KOPT-K1 (cell line): ENCODE measurements around the gene RSU1.

Experiments
- H3K27ac ChIP-seq: fragments of 200-600 bp; sonication (generic); 2 replicates; pipeline ENCODE4 v1.5.1; 2016; ENCODE audit warnings: antibody characterized with exemption, mild to moderate bottlenecking, low read depth, low read length; ENCODE audit not compliant: poor library complexity, severe bottlenecking
- H3K36me3 ChIP-seq: fragments of 200-600 bp; sonication (generic); 2 replicates; pipeline ENCODE4 v1.5.1; 2017; ENCODE audit warnings: antibody characterized with exemption, mild to moderate bottlenecking, low read length, moderate library complexity; ENCODE audit not compliant: insufficient read depth
- H3K9me3 ChIP-seq: fragments of 200-600 bp; sonication (generic); 2 replicates; pipeline ENCODE4 v1.5.1; 2017; ENCODE audit warnings: antibody characterized with exemption, low read length, mild to moderate bottlenecking; ENCODE audit not compliant: insufficient read depth, poor library complexity, severe bottlenecking

The RSU1 gene

DNA sequence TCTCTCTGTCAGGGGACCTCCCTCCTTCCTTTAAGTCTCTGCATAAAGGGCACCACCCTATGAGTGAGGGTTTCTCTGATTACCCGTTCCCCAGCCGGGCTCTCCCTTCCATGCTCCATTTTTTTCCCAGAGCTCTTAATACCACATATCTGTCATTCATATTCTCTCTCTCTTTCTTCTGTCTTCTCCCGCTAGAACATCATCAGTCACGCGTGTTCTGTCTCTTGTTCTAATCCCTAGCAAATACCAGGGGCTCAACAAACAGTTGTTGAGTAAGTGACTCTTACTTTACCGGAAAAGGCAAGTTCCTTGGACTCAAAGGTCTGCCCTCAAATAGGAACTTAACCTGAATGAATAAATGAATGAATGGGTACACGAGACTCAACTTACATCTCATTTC is 68.5 kb downstream of the RSU1 start:
- Histone ChIP-seq H3K36me3 (peaks cover 15% of the 10 kb centered on the region), H3K27ac (no peak overlapping the region), H3K9me3 (no peaks in the 10 kb centered on the region)

DNA sequence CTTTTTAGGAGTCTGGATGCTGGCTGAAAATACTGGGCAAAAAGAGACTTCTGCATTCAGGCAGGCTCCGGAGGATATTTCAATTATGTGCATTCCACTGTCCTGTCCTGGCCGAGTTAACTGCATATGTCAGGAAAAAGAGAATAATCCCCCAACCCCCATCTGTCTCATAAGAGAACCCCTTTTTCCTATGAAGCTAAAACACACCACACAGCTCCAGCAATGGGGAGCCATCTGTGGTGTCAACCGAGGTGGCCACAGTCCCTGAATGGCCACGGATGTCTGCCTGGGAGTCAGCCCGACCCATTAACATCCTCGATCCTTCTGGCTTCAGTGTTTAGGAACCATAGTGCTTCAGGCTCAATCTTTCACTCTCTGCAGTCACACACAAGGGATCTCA is 70.4 kb downstream of the RSU1 start:
- peaks cover 8% of the 10 kb centered on the region for H3K36me3 ChIP-seq
- H3K27ac ChIP-seq: no peak overlapping the region
- H3K9me3 ChIP-seq: no peaks in the 10 kb centered on the region

DNA sequence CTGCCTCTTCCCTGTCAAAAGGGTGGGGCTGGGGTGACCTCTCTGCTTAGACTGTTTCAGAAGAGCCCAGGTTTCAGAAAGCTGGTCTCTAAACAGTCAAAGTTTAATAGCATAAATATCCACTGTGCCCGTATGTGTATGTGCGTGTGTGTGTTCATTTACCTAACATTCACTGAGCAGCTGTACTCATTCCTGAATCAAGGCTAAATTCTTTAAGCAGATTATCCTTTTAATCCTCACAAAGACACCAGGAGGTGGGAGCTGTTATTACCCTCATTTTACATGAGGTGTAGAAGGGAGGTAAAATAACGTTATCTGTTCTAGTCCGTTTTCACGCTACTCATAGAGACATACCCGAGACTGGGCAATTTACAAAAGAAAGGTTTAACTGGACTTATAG is 72.2 kb downstream of the RSU1 start:
- Histone ChIP-seq H3K27ac (no peak overlapping the region), H3K9me3 (no peaks in the 10 kb centered on the region), H3K36me3 (no peaks in the 10 kb centered on the region)

DNA sequence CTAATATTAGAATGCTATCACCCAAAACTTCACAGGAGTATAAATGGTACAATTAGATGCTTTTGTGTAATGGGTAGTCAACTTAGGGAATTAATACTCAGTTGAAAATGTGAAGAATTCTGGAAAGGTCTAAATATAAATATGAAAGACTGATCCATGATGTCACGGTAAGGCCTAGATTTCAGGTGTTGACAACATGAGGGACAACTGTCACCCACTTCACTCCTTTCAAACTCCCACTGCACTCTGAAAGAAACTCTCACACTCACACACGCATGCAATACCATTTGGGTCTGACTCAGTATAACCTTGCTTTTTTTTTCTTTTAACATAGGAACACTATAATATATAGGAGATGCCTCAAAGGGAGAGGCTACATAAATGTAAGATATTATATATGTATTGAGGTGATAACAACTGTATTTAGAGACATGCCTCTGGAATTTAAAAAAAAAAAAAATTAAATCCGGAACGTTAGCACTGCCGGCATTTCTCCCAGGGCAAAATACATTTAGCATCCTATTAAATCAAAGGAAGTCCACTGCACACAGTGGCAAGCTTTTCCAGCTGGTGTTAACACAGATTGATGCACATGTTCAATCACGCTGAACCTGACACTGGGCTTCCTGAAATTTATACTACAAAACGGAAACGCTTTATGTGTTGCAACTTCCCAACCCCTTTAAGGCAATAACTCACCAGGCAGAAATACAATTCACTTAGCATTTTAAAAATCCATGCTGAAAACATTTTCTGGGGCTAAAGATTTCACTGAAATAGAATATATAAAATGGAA is 74.9 kb downstream of the RSU1 start:
- H3K9me3 ChIP-seq: peaks cover 2% of the 10 kb centered on the region
- no peak overlapping the region for H3K27ac ChIP-seq
- H3K36me3 ChIP-seq: no peaks in the 10 kb centered on the region

DNA sequence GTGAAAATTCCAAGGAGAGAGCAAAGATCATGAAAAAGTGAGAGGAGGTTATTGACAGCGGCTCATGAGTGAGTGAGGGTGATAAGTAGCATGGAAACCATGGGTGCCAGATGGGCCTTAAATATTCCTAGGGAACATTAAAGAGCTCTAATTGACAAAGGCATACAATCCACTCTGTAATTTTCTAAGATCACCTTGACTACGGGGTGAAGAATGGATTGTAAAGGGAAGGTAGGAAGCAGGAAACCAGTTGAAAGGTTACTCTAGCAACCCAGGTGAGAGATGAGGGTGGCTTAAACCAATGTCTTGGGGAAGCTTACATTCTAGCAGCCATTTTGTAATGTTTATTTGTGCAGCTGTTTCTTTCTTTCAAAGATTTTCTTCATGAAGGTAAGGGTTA is 75.7 kb downstream of the RSU1 start:
- H3K27ac ChIP-seq: no peak overlapping the region
- peaks cover 10% of the 10 kb centered on the region for H3K9me3 ChIP-seq
- no peaks in the 10 kb centered on the region for H3K36me3 ChIP-seq

DNA sequence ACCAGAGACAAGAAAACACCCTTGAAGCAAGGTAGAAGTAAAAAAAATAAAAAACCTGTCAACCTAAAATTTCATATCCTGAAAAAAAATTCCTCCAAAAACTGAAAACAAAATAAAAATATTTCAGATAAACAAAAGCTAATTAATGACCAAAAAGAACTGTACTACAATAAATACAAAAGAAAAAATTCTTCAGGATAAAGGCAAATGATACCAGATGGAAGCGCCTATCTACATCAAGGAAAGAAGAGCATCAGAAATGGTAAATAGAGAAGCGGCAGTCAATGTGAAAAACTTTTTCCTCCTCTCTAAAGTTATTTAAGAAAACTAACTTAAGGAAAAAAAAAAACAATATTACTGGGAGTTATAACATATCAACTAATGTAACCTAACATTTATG is 79.8 kb downstream of the RSU1 start:
- no peaks in the 10 kb centered on the region for H3K36me3 ChIP-seq
- no peak overlapping the region for H3K27ac ChIP-seq
- peaks cover 19% of the 10 kb centered on the region for H3K9me3 ChIP-seq

DNA sequence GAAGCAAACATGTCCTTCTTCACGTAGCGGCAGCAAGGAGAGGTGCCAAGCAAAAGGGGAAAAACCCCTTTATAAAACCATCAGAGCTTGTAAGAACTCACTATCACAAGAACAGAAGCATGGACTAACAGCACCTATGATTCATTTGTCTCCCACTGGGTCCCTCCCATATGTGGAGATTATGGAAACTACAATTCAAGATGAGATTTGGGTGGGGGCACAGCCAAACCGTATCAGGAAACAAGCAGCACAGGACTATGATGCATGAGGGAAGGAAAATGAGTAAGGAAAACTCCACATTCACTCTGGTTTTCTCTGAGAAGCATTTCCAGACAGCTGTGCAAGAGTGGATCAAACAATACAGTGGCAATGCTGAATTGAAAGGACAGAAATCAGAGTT is 81.6 kb downstream of the RSU1 start:
- no peaks in the 10 kb centered on the region for H3K36me3 ChIP-seq
- peaks cover 19% of the 10 kb centered on the region for H3K9me3 ChIP-seq
- no peak overlapping the region for H3K27ac ChIP-seq

DNA sequence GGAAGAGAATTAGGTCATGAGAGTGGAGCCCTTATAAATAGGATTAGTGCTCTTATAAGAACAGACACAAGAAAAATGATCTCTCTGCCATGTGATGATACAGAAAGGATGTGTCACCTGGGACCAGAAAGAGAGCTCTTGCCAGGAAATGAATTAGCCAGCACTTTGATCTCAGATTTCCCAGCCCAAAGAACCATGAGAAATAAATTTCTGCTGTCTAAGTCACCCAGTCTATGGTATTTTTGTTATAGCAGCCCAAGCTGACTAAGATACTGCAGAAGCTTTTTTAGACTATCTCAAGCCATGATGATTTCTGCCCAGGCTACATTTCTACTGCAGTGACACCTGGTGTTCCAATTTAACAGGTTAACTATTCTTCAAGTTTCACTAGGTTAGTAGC is 84.8 kb downstream of the RSU1 start:
- Histone ChIP-seq H3K36me3 (no peaks in the 10 kb centered on the region), H3K27ac (no peak overlapping the region), H3K9me3 (peaks cover 17% of the 10 kb centered on the region)

DNA sequence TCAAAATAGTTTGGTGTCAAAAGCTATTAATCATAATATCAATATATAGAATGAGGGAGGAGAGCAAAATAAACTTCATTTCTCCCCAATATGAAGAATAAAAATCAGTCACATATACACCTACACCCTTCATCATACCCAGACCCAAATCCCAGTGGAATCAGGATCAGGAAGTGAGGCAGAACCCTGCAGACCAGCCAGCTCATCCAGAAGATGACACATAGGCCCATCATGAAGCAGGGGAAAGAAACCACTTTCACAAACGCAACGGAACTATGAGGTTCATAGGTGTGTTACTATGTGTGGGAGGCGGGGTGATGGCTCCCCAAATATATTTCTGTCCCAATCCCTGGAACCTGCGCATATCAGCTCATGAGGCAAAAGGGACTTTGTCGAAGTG is 89.0 kb downstream of the RSU1 start:
- Histone ChIP-seq H3K27ac (no peak overlapping the region), H3K36me3 (no peaks in the 10 kb centered on the region), H3K9me3 (peaks cover 8% of the 10 kb centered on the region)

DNA sequence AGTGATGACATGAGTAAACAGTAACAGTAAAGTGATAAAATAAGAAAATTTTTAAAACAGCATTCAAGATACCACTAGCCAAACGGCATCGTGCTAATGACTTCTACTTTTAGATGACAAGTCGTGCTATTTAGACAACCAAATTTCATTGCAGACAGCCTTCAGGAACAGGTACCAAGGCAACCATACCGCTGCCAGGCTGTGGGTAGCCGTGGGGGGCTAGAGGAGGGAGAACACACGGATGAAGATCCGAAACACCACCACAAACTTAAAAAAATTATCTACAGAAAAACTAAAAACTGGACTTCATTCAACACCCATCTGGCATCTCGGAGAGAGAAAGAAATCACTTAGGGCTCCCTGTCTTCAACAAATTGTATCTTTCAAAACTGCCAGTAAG is 89.6 kb downstream of the RSU1 start:
- H3K9me3 ChIP-seq: peaks cover 8% of the 10 kb centered on the region
- H3K36me3 ChIP-seq: no peaks in the 10 kb centered on the region
- H3K27ac ChIP-seq: no peak overlapping the region

DNA sequence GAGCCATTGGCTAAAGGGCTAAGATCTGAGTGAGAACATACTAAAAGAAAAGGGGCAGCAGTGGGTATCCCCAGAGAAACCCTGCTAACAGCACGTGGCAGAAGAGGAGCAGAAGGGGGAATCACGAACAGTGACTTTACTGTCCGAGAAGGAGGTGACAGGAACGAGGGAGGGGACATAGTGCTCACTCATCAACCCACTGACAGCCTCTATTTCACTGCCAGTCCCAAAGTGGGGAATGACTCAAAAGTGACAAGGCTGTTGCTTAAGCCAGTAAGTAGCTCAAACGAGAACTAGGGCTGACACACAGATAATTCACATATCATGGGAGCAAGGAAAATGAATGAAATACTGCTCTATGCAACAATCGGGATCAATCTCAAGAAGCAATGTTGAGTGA is 92.7 kb downstream of the RSU1 start:
- H3K36me3 ChIP-seq: no peaks in the 10 kb centered on the region

DNA sequence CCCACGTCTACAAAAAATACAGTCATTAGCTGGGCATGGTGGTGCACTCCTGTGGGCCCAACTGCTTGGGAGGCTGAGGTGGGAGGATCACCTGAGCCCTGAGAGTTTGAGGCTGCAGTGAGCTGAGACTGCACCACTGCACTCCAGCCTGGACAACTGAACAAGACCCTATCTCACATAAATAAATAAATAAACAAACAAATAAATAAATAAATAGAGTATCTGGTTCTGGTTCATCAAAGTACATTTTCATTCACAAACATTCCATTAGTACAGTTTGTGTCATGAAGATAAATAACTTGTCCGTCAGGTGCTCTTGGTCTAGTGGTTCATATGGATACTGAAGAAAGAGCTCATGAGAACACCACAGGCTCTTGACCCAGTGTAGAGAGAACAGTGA is 96.4 kb downstream of the RSU1 start:
- H3K9me3 ChIP-seq: peaks cover 8% of the 10 kb centered on the region
- no peak overlapping the region for H3K27ac ChIP-seq
- H3K36me3 ChIP-seq: no peaks in the 10 kb centered on the region

More for the DNA sequence above, 92.7 kb downstream of the RSU1 start:
- H3K27ac ChIP-seq: no peak overlapping the region
- peaks cover 8% of the 10 kb centered on the region for H3K9me3 ChIP-seq

DNA sequence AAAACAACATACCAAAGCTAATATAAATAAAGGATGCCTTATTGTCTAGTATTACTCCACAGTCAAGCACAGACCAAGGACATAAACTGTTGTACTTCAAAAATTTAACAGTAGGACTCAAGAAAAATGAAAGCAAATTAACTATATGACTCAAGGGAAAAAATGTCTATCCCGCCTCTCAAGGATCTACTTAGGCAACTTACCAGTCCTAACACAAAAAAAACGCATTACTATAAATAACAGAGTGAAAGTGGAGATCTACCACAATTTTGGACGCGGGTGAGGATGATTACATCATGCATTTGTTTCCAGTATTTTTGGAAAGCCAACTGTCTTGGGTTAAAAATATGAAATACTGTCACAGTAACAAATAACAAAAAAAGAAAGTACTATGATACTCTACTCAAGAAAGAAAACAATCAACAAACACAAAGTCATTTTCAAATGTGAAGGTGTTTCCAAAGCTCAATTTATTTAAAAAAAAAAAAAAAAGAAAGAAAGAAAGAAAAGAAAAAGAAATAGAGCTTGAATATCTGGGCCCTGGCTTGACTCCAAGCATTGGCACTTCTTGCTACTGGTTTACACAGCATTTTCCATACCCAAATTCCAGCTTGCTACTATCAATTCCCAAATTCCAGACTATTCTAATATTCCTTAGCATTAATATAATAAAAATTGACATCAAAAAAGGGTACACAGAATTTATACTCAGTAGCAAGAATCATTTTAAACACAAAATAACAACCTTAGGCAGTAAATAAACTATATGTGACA is 99.4 kb downstream of the RSU1 start:
- no peak overlapping the region for H3K27ac ChIP-seq
- no peaks in the 10 kb centered on the region for H3K36me3 ChIP-seq
- H3K9me3 ChIP-seq: peaks cover 19% of the 10 kb centered on the region

DNA sequence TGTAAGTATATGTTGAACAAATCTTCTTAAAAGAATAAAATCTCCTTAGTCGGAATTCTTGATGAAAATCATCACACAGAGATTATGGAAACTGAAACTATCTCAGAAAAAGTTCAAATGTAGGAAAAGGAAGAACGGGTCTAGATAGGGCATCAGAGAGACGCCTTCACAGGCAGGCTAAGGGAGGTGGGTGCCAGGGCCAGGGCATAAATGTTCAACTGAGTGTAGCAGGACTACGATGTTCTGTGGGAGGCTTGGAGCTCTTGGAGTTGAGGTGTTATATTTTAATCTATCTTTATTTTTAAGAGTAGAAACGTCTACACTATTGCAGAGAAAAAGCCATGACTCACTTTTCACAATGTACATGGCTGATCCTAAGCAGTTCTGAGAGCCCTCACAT is 101.2 kb downstream of the RSU1 start:
- H3K36me3 ChIP-seq: no peaks in the 10 kb centered on the region
- H3K27ac ChIP-seq: no peak overlapping the region
- peaks cover 26% of the 10 kb centered on the region for H3K9me3 ChIP-seq

DNA sequence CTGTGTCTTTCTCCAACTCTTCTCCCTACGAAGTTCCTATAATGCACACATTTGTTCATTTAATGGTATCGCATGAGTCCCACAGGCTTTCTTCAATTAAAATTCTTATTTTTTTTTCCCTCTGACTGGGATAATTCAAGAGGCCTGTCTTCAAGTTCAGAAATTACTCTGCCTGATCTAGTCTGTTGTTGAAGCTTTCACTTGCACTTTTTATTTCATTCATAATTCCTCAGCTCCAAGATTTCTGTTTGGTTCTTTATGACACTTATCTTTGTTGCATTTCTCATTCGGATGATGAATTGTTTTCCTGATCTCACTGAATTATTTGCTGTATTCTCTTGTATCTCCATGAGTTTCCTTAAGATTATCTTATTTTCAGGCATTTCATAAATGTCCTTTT is 103.9 kb downstream of the RSU1 start:
- Histone ChIP-seq H3K9me3 (peaks cover 29% of the 10 kb centered on the region), H3K36me3 (no peaks in the 10 kb centered on the region), H3K27ac (no peak overlapping the region)

DNA sequence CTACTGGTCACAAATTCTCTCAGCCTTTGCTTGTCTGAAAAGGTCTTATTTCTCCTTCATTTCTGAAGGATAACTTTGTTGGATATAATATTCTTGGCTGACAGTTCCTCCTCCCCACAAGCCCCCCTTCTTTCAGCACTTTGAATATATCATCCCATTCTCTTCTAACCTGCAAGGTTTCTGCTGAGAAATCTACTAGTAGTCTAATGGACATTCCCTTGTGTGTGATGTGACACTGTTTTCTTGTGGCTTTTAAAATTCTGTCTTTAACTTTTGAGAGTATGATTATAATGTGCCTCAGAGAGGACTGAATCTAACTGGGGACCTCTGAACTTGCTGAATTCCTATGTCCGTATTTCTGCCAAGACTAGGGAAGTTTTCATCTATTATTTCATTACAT is 104.3 kb downstream of the RSU1 start:
- Histone ChIP-seq H3K36me3 (no peaks in the 10 kb centered on the region), H3K27ac (no peak overlapping the region), H3K9me3 (peaks cover 29% of the 10 kb centered on the region)
